Cardiac atrium fibroblast (primary cell): ENCODE data around the gene CEP290. TPM values are rescaled to one million over a fixed set of nuclear protein-coding genes. Genes with fewer than 3 reads are reported as not detected.

Source experiments
- total RNA-seq: library from RNA; depleted of rRNA; stranded (reverse); fragments of >200 nt; gene quantifications from 2 replicates; pipeline ENCODE4 v1.2.3, GENCODE V29; 2015

Gene CEP290
- total RNA-seq, result 4.2 and 6.6 TPM in 2 replicates

GRCh38 chr12:88141774-88142609 lies at the start of gene CEP290, which contains the start of gene TMTC3:
Gene CEP290 (minus strand): TSS chr12:88142088. CDS start chr12:88141307, 781 bp downstream.
Gene TMTC3 (plus strand): TSS chr12:88142307. CDS start chr12:88148316, 6,009 bp downstream.

GRCh38 chr12:88029093-88029665 lies 112.7 kb downstream of the CEP290 start, which contains the start of gene C12orf50:
Gene C12orf50 (minus strand): TSS chr12:88029401. CDS start chr12:88026962, 2,439 bp downstream.

Other genes with a start within 250 kb of the CEP290 start
- not detected in 2 replicates for gene C12orf50, start 112.7 kb downstream of the CEP290 start, total RNA-seq
- 18.4 and 26.4 TPM in 2 replicates for gene TMTC3, start 219 bp upstream of the CEP290 start, total RNA-seq